Pancreas (tissue), 10 donors: ENCODE results near the gene ZNF485. TPM values are rescaled to one million over a fixed set of nuclear protein-coding genes. Genes with fewer than 3 reads are reported as not detected.
"Not testable (repeated sequence)": the region's sequence is repeated elsewhere in the genome, so short reads cannot be mapped to it uniquely, and the experiment has no call there.

Experiments used
- ATAC-seq, 4 donors: fragments of 200-7000 bp; cut with Tn5 transposase; one replicate each; pipeline versions ENCODE4 v1.8.0 to v1.9.1; 2020; ENCODE audit warnings: mild to moderate bottlenecking in 4 of 4, moderate library complexity in 4 of 4
- DNase-seq, 6 donors: peaks; one replicate each; pipeline ENCODE4 v3.0.0-alpha.2; 2020
- FAIRE-seq: peaks from 2 replicates; lab custom pipeline; 2012; peaks lifted over from hg19 to GRCh38; lab: Jason Lieb, UNC
- H3K27ac ChIP-seq, 4 donors: fragments of 200-600 bp; sonication (generic); 1 replicate in 3 of 4; 2 replicates in 1 of 4; pipeline versions ENCODE4 v1.5.0 to v1.8.0; 2020
- H3K27me3 ChIP-seq, 4 donors: fragments of 200-600 bp; one replicate each; pipeline ENCODE4 v1.8.0; 2021
- H3K36me3 ChIP-seq, 3 donors: fragments of 200-600 bp; sonication (generic) in 1 of 3; one replicate each; pipeline versions ENCODE4 v1.5.0 to v1.8.0; 2020 to 2021
- H3K4me1 ChIP-seq, 3 donors: fragments of 200-600 bp; one replicate each; pipeline ENCODE4 v1.8.0; 2021
- H3K4me3 ChIP-seq, 4 donors: fragments of 200-600 bp; sonication (generic) in 2 of 4; one replicate each; pipeline versions ENCODE4 v1.5.0 to v1.8.0; 2020 to 2021
- H3K9me3 ChIP-seq, 4 donors: fragments of 200-600 bp; one replicate each; pipeline ENCODE4 v1.8.0; 2021
- whole genome bisulfite sequencing, 2 donors: extraction: QIAGEN DNeasy Blood & Tissue Kit; methylation state at CpG; one replicate each; pipeline ENCODE4 v1.1.7; 2013; 5-methylcytosine and 5-hydroxymethylcytosine counted together
- intact Hi-C, 3 donors: fragments of 100-400 bp; cut with DNase I; formaldehyde crosslinking; loops; one replicate each; pipeline versions ENCODE4 v1.11.1 to v1.14.2; 2022
- polyA plus RNA-seq, 2 donors: library from polyadenylated mRNA; stranded (reverse); fragments of 200-250 nt; gene quantifications; one replicate each; pipeline ENCODE4 v1.2.3, GENCODE V29; 2013
- total RNA-seq, 6 donors: library from RNA; stranded (reverse); fragmentation: NEBNext Ultra II Directional in 4 of 6; extraction: Animal tissue kit (Norgen Biotek cat#: 25700) in 4 of 6; gene quantifications; one replicate each; pipeline versions ENCODE4 v1.2.1 to v1.2.4, GENCODE V29; 2021 to 2023
- TF ChIP-seq, protein P1 (sequence below), 4 donors: fragments of 200-600 bp; sonication (generic) in 3 of 4; IDR thresholded peaks; one replicate each; pipeline versions ENCODE4 v1.5.0 to v1.8.0; 2021; ENCODE audit warnings: antibody characterized with exemption in 4 of 4
- donor health status: healthy with polysubstance abuse.
- donor health status: DM: no; HTN: no; CAD: no; lungs with moderate emphysema.
- donor health status: DM: no; HTN: no; CAD: no.
- donor health status: control.
- donor health status: control.
- donor health status: Bipolar disorder and iron deficiency.
- donor health status: DM: yes; HTN: yes; CAD: no.
- donor health status: DM: no; HTN: no; CAD: no.
- donor health status: DM: no; HTN: no; CAD: no.
- donor health status: DM: yes; HTN: yes; CAD: no.

ZNF485 gene
- total and polyA plus RNA-seq, 8 donors: 2.8 to 5.7 (median 4.2) TPM

DNA sequence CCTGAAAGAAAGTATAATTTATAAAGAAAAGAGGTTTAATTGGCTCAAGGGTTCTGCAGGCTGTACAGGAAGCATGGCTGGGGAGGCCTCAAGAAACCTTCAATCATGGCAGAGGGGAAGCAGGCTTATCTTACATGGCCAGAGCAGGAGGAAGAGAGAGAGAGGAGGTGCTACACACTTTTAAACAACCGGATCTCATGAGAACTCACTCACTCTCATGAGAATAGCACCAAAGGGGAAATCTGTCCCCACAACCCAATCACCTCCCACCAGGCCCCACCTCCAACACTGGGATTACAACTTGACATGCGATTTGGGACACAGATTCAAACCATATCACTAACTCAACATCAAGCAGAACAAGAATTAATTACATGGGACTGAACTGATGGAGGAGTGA lies 6.9 kb upstream of the ZNF485 start:
- DNase-seq: no peak
- intact Hi-C loops: no loop called here
- no peaks in the 10 kb centered on the region for H3K36me3 ChIP-seq
- no peaks in the 10 kb centered on the region for H3K4me1 ChIP-seq
- H3K4me3 ChIP-seq: no peak overlapping the region
- no peak overlapping the region for H3K27ac ChIP-seq
- ATAC-seq: no peak
- no peaks in the 10 kb centered on the region for H3K27me3 ChIP-seq
- 66 to 73% methylated on average over 2 of the region's 2 CpGs for WGBS, 2 donors
- no peaks in the 10 kb centered on the region for H3K9me3 ChIP-seq
- TF ChIP-seq, protein P1, sequence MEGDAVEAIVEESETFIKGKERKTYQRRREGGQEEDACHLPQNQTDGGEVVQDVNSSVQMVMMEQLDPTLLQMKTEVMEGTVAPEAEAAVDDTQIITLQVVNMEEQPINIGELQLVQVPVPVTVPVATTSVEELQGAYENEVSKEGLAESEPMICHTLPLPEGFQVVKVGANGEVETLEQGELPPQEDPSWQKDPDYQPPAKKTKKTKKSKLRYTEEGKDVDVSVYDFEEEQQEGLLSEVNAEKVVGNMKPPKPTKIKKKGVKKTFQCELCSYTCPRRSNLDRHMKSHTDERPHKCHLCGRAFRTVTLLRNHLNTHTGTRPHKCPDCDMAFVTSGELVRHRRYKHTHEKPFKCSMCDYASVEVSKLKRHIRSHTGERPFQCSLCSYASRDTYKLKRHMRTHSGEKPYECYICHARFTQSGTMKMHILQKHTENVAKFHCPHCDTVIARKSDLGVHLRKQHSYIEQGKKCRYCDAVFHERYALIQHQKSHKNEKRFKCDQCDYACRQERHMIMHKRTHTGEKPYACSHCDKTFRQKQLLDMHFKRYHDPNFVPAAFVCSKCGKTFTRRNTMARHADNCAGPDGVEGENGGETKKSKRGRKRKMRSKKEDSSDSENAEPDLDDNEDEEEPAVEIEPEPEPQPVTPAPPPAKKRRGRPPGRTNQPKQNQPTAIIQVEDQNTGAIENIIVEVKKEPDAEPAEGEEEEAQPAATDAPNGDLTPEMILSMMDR (IDR thresholded peaks at IDR 0.05): no peak
- no peak for FAIRE-seq

DNA sequence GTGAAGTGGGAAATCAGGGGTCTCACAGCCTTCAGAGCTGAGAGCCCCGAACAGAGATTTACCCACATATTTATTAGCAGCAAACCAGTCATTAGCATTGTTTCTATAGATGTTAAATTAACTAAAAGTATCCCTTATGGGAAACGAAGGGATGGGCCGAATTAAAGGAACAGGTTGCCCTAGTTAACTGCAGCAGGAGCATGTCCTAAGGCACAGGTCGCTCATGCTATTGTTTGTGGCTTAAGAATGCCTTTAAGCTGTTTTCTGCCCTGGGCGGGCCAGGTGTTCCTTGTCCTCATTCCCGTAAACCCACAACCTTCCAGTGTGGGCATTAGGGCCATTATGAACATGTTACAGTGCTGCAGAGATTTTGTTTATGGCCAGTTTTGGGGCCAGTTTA lies 4.7 kb upstream of the ZNF485 start:
- DNase-seq, H3K27me3 ChIP-seq, H3K9me3 ChIP-seq, ATAC-seq, intact Hi-C loops, FAIRE-seq, H3K36me3 ChIP-seq, H3K4me3 ChIP-seq, H3K4me1 ChIP-seq, H3K27ac ChIP-seq: not testable (repeated sequence)
- 82 to 83% methylated on average over 6 of the region's 6 CpGs for WGBS, 2 donors

DNA sequence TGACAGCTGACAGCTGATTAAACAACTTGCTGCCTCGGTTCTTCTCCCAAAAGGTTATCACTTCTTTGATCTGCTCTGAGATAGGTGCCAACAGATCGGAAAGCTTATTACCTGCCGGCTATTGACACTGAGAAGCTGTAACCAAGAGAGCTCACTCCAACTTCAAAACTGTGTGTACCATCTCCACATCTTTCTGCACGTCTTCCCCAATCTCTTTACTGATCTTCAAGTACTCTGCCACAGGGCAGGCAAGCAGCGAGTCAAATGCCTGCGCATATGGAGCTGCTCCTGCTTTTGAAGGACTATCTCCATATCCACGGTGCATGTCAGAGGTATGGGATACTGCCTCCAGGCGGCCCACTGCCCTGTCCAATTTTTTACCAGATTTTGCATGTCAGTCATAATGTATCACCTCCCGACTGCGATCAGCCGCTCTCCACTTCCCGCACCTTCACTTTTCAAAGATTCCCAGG lies 352 bp upstream of the ZNF485 start:
- H3K4me1 ChIP-seq: no peaks in the 10 kb centered on the region

DNA sequence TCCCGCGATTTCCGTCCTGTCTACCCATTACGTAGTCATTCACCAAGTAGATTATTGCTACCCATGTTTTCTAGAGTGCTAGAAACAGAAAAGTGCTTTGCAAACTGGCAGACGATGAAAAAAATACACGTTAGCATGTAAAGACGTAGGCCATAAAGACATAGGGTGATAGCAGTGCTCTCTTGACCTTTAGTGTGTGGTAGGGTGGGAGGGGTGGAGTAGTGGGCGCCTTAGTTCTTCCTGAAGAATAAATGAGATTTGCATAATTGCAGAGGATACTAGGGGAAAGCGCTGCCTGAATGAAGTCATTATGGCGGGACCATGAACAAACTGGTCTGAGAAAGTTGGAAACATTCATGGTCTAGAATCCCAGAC lies 948 bp downstream of the ZNF485 start:
- WGBS, 2 donors: 49 to 52% methylated on average over 10 of the region's 10 CpGs
- Histone ChIP-seq H3K4me3 (peak overlapping the region in 3 of 4 donors; percentile 86 to 89 (median 88)), H3K9me3 (no peaks in the 10 kb centered on the region), H3K27ac (no peak overlapping the region), H3K4me1 (no peaks in the 10 kb centered on the region), H3K27me3 (no peaks in the 10 kb centered on the region), H3K36me3 (no peaks in the 10 kb centered on the region)
- intact Hi-C loops: no loop called here
- DNase-seq (no peak), ATAC-seq (no peak), FAIRE-seq (no peak)
- TF ChIP-seq, protein P1 (IDR thresholded peaks at IDR 0.05): no peak

More for the DNA sequence above, 352 bp upstream of the ZNF485 start:
- Histone ChIP-seq H3K27ac (no peak overlapping the region), H3K27me3 (no peaks in the 10 kb centered on the region), H3K4me3 (peak overlapping the region; percentile 51 to 89 (median 87)), H3K9me3 (no peaks in the 10 kb centered on the region), H3K36me3 (no peaks in the 10 kb centered on the region)
- intact Hi-C loops: no loop called here
- ATAC-seq (peak; percentile 11 to 36 (median 29)), FAIRE-seq (no peak), DNase-seq (no peak)
- WGBS, 2 donors: 42% methylated on average over 12 of the region's 12 CpGs
- TF ChIP-seq, protein P1 (IDR thresholded peaks at IDR 0.05): no peak

DNA sequence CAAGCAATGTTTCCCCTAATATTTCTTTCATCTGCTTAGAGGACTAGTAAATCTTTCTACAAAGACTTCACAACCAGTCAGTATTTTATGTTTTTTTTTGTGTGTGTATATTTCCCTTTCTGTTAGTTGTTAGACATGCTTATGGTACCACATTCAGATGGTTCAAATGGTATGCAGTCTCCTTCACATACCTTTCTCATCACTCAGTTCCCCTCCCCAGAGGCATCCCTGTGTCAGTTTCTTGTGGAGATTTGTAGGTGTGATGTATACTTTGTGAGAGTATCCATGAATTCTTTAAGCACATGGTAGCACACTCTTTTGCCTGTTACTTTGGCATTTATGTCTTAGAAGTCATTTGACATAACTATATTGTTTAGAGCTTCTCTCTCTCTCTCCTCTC lies 4.4 kb downstream of the ZNF485 start:
- Histone ChIP-seq H3K9me3 (no peaks in the 10 kb centered on the region), H3K36me3 (peaks cover 0 to 3% (median 3%) of the 10 kb centered on the region in 3 donors), H3K27ac (no peak overlapping the region), H3K4me1 (no peaks in the 10 kb centered on the region), H3K27me3 (no peaks in the 10 kb centered on the region), H3K4me3 (no peak overlapping the region)
- TF ChIP-seq, protein P1 (IDR thresholded peaks at IDR 0.05): no peak
- intact Hi-C loops: no loop called here
- DNase-seq (no peak), ATAC-seq (no peak), FAIRE-seq (no peak)
